ENCODE results near the gene ZNF414. TPM values are rescaled to one million over a fixed set of nuclear protein-coding genes. Genes with fewer than 3 reads are reported as not detected.

Gene ZNF414
- total and polyA plus RNA-seq, 2 experiments from 2014 or later: 5.7 to 54.3 TPM

GRCh38 chr19:8529369-8530006 is 15.5 kb upstream of the ZNF414 start:
- no peaks in the 10 kb centered on the region for H3K36me3 ChIP-seq (replicated peaks; ENCODE audit: insufficient read depth, low read depth)
- WGBS (ENCODE audit: low lambda C conversion rate, missing lambda C conversion rate): 97% methylated on average over 4 of the region's 4 CpGs
- H3K27ac ChIP-seq: no peak overlapping the region
- H3K9me3 ChIP-seq (ENCODE audit: low read depth): no peaks in the 10 kb centered on the region
- DNase-seq (ENCODE audit: low spot score): no peak
- no peaks in the 10 kb centered on the region for H3K9me2 ChIP-seq (replicated peaks; ENCODE audit: insufficient read depth)
- H4K20me1 ChIP-seq (ENCODE audit: insufficient read depth, poor library complexity, severe bottlenecking): no peaks in the 10 kb centered on the region
- peaks cover 9% of the 10 kb centered on the region for H3K79me2 ChIP-seq
- H3K27me3 ChIP-seq: no peaks in the 10 kb centered on the region
- H2AFZ ChIP-seq: no peak overlapping the region
- TF ChIP-seq EZH2 (IDR thresholded peaks at IDR 0.05; ENCODE audit: borderline replicate concordance) (no peak), CTCF (IDR thresholded peaks at IDR 0.05; ENCODE audit: poor library complexity) (no peak), EZH2phosphoT487 (IDR thresholded peaks at IDR 0.05; ENCODE audit: low read depth, severe bottlenecking, unreplicated experiment) (no peak)
- H3K4me1 ChIP-seq (ENCODE audit: insufficient read depth): peaks cover 10% of the 10 kb centered on the region
- no peak overlapping the region for H3K4me3 ChIP-seq
- no peak overlapping the region for H3K4me2 ChIP-seq

- no peaks in the 10 kb centered on the region for H3K27me3 ChIP-seq
Observed at GRCh38 chr19:8528500-8528899, 14.5 kb upstream of the ZNF414 start.

GRCh38 chr19:8526345-8527091 is 12.6 kb upstream of the ZNF414 start:
- Histone ChIP-seq H3K4me1 (ENCODE audit: insufficient read depth) (peaks cover 6% of the 10 kb centered on the region), H3K79me2 (peaks cover 9% of the 10 kb centered on the region), H3K27ac (peak overlapping the region; percentile 95), H3K27me3 (no peaks in the 10 kb centered on the region), H3K4me3 (peak overlapping the region; percentile 25), H3K4me2 (peak overlapping the region; percentile 78), H2AFZ (peak overlapping the region; percentile 95), H3K9me3 (ENCODE audit: low read depth) (no peaks in the 10 kb centered on the region), H3K36me3 (replicated peaks; ENCODE audit: insufficient read depth, low read depth) (no peaks in the 10 kb centered on the region), H3K9me2 (replicated peaks; ENCODE audit: insufficient read depth) (no peaks in the 10 kb centered on the region), H4K20me1 (ENCODE audit: insufficient read depth, poor library complexity, severe bottlenecking) (no peaks in the 10 kb centered on the region)
- no peak for TF ChIP-seq EZH2phosphoT487 (IDR thresholded peaks at IDR 0.05; ENCODE audit: low read depth, severe bottlenecking, unreplicated experiment)
- 2% methylated on average over 36 of the region's 57 CpGs for WGBS (ENCODE audit: low lambda C conversion rate, missing lambda C conversion rate)
- DNase-seq (ENCODE audit: low spot score): peak; percentile 96

More at GRCh38 chr19:8528500-8528899, 14.5 kb upstream of the ZNF414 start:
- Histone ChIP-seq H3K9me2 (replicated peaks; ENCODE audit: insufficient read depth) (no peaks in the 10 kb centered on the region), H4K20me1 (ENCODE audit: insufficient read depth, poor library complexity, severe bottlenecking) (no peaks in the 10 kb centered on the region), H3K79me2 (peaks cover 9% of the 10 kb centered on the region), H3K9me3 (ENCODE audit: low read depth) (no peaks in the 10 kb centered on the region), H3K4me3 (no peak overlapping the region), H3K36me3 (replicated peaks; ENCODE audit: insufficient read depth, low read depth) (no peaks in the 10 kb centered on the region), H3K4me1 (ENCODE audit: insufficient read depth) (peaks cover 10% of the 10 kb centered on the region), H3K27ac (no peak overlapping the region), H2AFZ (no peak overlapping the region), H3K4me2 (no peak overlapping the region)
- TF ChIP-seq EZH2phosphoT487 (IDR thresholded peaks at IDR 0.05; ENCODE audit: low read depth, severe bottlenecking, unreplicated experiment) (no peak), EZH2 (IDR thresholded peaks at IDR 0.05; ENCODE audit: borderline replicate concordance) (no peak), CTCF (IDR thresholded peaks at IDR 0.05; ENCODE audit: poor library complexity) (no peak)
- DNase-seq (ENCODE audit: low spot score): no peak
- 97% methylated on average over 4 of the region's 4 CpGs for WGBS (ENCODE audit: low lambda C conversion rate, missing lambda C conversion rate)

DNA sequence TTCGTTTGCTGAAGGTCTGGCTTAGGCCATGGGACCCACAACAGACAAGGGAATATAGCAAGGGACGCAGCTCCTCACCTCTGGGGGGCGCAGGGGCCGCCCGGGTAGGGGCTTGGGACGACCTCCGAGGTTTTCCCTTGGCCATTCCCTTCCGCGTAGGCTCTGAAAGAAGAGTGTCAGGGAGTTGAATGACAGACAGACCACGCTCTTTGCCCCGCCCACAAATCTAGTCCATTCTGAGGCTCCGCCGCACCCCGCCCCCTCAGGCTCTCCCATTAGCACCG is 11.4 kb upstream of the ZNF414 start:
- Histone ChIP-seq H3K27ac (peak overlapping the region; percentile 76), H2AFZ (peak overlapping the region; percentile 54), H3K4me3 (no peak overlapping the region), H3K36me3 (replicated peaks; ENCODE audit: insufficient read depth, low read depth) (no peaks in the 10 kb centered on the region), H3K27me3 (no peaks in the 10 kb centered on the region), H3K9me3 (ENCODE audit: low read depth) (no peaks in the 10 kb centered on the region), H3K9me2 (replicated peaks; ENCODE audit: insufficient read depth) (no peaks in the 10 kb centered on the region), H3K4me2 (peak overlapping the region; percentile 74), H3K79me2 (peaks cover 9% of the 10 kb centered on the region), H3K4me1 (ENCODE audit: insufficient read depth) (peaks cover 6% of the 10 kb centered on the region), H4K20me1 (ENCODE audit: insufficient read depth, poor library complexity, severe bottlenecking) (no peaks in the 10 kb centered on the region)
- TF ChIP-seq CTCF (IDR thresholded peaks at IDR 0.05; ENCODE audit: poor library complexity): peak; percentile 38
- no peak for TF ChIP-seq EZH2phosphoT487 (IDR thresholded peaks at IDR 0.05; ENCODE audit: low read depth, severe bottlenecking, unreplicated experiment)
- TF ChIP-seq EZH2 (IDR thresholded peaks at IDR 0.05; ENCODE audit: borderline replicate concordance): no peak
- WGBS (ENCODE audit: low lambda C conversion rate, missing lambda C conversion rate): 2% methylated on average over 15 of the region's 15 CpGs
- no peak for DNase-seq (ENCODE audit: low spot score)

All from hepatocyte (in vitro differentiated cells).